Fibroblast of skin of scalp (primary cell): ENCODE data around the gene LAMA2.

Experiments used
- DNase-seq: peaks from one replicate; pipeline ENCODE4 v3.0.0-alpha.2; 2013

Gene LAMA2

DNA sequence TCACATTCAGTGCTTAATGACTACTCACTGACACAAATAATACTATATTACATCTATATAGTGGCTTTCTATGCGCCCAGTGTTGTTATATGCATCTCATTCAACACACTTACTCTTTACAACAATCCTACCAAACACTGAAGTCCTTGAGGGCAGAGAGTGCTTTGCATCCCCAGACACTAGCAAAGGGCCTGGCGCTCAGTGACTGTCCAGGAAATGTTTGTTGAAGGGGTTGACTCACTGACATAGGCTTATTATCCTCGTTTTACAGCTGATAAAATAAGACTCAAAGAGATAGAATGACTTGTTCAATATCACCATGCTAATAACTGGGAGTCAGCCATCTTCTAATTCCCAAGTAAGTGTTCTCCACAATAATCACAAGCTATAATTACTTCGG, 663.8 kb downstream of the LAMA2 start:
- DNase-seq: no peak

DNA sequence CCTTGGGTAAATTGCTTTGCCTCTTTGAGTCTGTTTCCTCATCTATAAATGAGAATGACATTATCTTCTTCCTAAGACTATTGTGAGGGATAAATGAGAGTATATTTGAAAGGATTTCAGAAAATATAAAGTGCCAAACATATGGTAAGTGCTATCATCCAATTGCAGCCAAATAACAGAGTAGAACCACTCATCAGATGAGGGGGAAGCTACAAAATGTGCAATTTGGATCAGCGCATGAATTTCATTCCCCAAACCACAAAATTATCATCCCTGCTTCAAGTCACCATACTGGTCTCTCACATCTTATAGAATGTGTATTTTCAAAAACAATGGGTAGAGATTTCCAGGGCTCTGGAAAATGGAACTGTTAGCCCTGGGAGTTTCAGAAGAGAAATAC, 668.5 kb downstream of the LAMA2 start:
- no peak for DNase-seq

DNA sequence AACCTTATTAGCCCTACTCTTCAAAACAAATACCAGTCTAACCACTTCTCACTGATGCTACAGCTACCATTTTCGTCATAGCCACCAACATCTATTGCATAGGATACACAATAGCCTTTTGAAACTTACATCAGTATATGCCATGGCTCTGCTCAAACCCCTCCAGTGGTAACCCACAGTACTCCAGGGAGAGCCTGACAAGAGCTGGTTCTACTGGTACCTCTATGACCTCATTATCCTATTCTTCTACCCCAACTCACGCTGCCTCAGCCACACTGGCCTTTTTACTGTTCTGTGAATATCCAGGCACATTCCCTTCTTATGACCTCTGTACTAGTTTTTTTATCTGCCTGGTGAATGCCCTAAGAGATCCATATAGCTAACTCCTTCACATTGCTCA, 669.5 kb downstream of the LAMA2 start:
- no peak for DNase-seq

DNA sequence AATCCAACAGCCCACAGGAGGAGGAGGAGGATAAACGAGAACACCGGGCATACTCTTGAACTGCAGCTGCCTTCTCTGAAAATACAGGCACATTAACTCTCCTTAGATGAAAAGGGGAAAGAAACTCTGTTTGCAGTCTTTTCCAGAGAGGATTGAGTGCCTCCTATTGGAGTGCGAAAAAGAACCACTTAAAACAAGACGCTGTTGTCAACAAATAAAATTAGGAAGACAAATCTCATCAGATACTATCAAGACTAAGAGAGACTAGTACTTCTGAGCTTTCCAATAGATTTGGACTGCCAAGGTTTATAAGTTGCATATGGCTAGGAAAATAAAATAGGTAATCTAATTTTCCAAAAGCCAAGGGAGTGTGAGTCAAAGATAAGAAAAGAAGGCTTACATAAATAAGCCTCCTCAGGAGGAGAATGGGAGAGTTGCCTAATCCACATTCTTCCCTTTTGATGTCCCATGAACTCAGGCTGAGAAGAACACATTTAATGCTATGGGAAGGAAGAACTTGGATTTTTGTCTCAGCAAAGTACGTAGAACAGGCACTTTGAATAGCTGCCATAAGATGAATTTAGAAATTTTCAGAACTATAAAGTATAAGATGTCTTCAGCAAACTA, 672.4 kb downstream of the LAMA2 start:
- DNase-seq: peak; percentile 5

DNA sequence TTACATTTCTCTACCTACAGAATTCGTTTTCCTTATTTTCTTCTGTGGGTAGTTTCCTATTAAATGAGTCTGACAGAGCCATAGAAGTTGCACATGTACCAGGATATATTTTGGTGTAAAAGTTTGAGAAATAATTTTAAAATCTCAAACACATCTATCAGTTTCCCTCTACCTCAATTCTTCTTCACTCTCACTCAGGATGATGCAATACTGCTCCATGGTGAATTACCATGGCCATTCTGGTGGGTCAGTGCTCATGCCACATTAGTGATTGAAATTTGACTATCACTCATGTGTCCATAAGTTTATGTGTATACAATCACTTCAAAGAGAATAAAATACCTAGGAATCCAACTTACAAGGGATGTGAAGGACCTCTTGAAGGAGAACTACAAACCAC, 675.3 kb downstream of the LAMA2 start:
- no peak for DNase-seq

DNA sequence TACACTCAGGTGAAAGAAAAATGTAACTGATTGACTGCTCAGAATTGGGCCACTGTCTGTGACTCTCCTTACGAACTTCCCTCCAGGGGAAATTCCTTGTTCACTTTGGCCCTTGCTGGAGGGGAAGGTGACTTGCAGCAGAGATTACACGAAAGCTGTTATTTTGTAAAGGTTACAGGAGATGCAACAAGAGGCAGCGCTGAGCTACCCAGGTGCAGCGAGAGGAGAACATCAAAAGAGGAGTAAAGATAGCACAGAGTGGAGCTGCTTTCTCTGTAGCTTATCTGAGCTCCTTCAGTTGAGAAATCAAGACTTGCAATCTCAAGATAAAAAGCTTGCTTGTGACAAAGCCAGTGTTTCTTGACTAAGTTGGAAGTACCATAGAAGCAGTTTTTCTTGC, 682.4 kb downstream of the LAMA2 start:
- no peak for DNase-seq

DNA sequence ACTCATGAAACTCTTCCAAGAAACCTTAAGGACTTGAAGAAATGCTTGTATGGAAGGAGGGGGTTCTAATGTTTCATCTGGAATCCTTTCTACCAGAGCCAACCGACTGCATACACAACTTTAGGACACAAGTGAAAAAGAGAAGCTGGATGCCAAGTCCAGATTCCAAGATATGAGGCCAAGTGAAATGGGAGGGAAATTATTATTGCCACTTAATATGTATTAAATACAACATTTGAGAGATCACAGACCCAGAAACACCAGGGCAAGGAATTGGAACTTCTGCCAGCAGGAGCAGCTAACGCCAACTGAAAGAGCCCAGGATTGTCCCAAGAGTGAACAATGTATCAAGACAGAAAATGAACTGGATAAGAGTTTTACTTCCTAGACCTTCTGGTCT, 682.9 kb downstream of the LAMA2 start:
- no peak for DNase-seq
